HG03039 (cell line): ENCODE measurements around the gene RNF130.

Source experiments
- ATAC-seq: cut with Tn5 transposase; IDR thresholded peaks from one replicate; pipeline ENCODE4 v1.9.1; 2021; ENCODE audit warnings: mild to moderate bottlenecking, moderate library complexity; ENCODE audit not compliant: unreplicated experiment

The RNF130 gene

GRCh38 chr5:179920175-179920574 is 151.4 kb downstream of the RNF130 start:
- ATAC-seq, result no peak

GRCh38 chr5:179919487-179920060 is 152.0 kb downstream of the RNF130 start:
- ATAC-seq, result no peak

DNA sequence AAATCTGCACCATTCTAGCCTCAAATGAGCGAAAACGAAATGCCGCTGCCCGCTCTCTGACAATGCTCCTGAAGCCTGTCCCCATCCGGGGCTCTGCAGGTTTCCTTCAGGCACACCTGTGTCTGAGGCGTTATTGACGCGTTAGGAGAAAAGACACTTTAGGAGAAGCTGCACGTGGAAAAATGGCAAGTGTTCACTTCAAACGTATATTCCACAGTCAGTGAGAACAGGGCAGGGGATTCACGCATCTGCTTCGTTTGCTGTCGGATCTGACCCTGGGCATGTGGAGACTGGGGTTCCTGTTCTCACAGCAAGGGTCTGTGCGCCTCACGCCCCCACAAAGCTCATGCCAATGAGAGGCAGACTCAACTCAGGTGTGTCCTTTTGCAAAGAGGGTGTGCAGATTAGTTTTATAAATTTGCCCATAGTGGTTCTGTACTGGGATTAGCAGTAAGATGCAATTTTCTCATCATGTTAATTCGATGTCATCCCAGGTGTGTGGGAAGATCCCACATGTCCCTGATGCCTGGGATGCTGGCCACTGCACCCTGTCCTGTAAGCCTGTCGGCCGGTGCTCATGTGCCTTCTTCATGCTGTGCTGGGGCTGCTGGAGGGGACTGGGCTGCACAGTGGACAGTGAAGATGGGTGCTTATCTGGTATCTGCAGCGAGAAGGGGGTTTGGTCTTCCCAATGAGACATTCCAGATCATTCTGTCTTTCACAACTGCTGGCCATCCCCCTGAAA is 152.6 kb downstream of the RNF130 start:
- ATAC-seq, result no peak

GRCh38 chr5:179916523-179916922 is 155.0 kb downstream of the RNF130 start:
- no peak for ATAC-seq

DNA sequence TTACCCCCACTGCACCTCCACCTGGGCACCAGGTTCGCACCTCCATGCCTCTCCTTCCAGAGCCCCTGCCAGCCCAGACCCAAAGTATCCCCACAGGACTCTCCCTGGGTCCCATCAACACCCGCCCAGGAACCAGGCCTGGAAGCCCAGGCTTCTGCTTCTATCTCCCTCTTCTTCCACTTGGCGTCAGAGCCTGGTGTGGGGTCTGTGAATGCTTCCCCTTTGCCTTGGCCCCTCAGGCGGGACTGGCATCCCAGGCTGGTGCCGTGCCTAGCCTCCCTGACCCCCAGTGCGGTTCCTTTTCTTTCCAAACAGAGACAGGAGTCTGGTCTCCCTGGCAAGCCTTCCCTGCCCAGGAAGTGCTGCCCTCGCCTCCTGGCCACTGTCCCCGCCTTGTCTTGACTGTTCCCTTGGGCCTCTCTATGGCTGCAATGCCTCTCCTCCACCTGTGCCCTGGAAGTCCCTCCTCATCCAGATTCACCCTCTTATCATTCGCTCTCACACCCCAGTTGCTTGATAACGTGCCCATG is 156.1 kb downstream of the RNF130 start:
- ATAC-seq, result no peak

DNA sequence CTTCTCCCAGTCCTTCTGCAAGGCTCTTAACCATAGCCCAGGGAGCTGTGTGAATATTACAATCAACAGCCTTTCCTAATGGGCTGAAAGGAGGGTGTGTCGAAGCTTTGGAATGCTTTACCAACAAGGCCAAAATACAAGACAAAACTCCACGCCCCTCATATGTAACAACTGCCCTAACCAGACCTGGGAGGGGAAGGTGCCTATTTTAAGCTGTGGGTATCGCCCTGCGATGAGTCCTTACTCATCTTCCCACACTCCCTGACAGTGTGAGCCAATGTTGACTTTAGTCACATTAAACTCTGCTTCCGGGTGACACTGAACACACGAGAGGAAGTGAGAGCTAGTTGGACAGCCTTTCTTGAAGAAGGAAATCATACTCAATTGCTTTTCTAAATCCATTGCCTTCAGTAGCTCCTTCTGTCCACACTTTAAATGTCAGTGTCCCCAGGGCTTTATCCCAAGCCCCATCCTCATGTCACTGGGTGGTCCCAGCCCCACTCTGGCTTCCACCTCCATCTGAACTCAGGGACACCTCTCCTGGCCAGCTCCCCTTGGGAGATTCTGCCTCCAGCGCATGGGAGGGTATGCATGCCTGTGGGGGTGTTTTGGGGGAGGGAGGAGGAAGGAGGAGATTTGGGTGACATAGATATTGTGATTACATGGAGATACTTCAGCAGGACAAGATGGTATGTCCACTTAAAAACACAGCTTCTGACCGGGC is 157.4 kb downstream of the RNF130 start:
- no peak for ATAC-seq

DNA sequence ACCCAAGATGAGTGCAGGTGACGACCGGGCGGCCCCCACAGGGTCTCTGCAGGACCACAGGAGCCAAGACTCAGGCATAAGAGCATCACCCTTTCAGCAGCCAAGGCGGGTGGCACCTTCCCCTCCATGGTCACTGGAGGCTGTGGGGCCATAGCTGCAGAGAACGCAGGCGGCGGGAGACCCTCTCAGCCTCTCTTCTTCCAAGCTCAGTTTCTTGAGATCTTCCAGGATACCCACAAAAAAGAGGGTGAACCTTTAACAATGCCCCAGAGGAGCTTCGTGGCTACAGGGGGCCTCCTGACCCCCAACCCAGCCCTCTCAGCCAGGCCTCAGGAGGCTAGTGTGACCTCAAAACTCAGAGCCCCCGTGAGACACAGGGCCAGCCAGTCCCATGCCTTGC is 158.1 kb downstream of the RNF130 start:
- no peak for ATAC-seq

DNA sequence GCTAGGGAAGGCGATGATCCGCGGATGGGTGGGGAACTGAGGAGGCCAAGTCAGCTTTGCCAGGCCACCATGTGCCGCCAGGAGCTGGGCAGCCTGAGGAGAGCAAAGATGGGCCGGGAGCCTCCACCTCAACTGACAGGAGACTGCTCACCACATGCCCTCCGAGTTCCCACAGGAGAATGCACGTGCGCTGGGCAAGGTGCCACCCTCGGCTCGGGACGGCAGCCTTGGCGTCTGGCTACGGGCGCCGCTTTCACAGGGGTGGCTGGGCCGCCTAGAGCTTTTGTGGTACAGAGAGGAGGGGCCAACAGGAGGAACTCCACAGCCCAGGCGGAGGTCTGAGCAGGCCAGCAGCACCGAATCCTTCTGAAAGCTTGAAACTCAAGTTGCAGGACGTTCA is 158.6 kb downstream of the RNF130 start:
- no peak for ATAC-seq

DNA sequence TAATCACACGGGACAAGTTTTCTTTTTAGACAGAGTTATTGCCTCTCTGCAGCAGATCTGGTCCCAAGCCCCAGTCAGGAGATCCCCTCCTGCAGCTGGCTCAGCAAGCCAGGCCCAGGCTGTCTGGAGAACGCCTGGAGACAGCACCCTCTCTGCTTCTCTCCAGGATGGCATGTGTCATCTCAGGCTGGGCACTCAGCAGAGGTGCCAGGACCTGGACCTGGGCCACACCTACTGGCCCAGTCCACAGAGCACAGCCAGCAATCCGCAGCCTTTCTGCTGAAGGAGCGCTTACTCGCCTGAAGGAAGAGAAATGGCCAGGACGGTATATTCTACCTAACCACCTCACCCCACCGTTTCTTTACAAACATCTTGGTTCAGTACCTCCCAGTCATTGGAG is 159.2 kb downstream of the RNF130 start:
- ATAC-seq, result no peak

- ATAC-seq, result no peak
These were observed 162.3 kb downstream of the RNF130 start for GRCh38 chr5:179909224-179909623.

DNA sequence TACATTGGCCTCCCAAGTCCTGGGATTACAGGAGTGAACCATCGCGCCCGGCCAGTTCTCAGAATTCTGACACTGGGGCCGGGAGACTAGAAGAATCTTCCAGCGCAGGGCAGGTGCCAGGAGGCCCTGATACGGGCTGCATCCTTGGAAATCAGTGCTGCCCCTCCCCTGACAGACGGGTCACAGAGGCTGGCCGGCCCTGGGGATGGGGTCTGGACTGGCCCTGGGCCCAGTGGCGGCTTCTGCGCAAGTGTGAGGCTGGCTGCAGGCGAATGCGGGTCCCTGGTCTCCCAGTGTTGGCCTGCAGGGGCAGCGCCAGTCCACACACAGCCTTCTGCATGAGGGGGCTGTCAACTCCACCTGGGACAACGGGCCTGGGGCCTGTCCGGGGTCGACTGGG is 163.0 kb downstream of the RNF130 start:
- no peak for ATAC-seq

- ATAC-seq, result peak; percentile 76
These were observed 163.8 kb downstream of the RNF130 start, which contains the start of gene TBC1D9B for GRCh38 chr5:179907556-179908324. Gene TBC1D9B, minus strand, starts transcription at chr5:179907897. Its CDS starts 76 bp downstream, at chr5:179907821.

GRCh38 chr5:179906795-179907555 is 164.6 kb downstream of the RNF130 start:
- ATAC-seq, result no peak

DNA sequence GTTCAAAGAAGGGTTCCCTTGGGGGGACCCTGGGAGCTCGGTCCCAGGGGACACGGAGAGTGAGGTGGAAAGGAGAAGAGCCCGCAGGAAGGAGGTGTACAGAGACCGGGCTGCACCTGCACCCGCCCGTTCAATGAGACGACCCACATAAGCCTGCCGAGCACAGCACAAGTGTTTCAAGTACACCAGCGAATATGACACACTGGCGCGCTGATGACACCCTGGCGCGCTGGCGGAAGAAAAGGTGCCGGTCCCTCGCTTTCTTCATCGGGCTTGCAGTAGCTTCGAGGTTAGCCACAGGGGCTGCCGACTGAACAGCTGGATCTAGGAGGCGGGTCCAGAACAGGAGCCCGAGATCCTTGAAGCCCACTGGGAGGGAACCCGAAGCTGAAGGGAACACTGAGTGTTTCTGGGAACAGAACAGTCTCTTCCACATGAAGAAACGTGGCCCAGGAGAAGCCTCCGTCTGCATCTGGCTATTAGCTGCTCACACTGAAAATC is 165.2 kb downstream of the RNF130 start:
- no peak for ATAC-seq

GRCh38 chr5:179905161-179905560 is 166.4 kb downstream of the RNF130 start:
- ATAC-seq, result no peak
